ENCODE data around the gene NASP.

NASP gene

DNA sequence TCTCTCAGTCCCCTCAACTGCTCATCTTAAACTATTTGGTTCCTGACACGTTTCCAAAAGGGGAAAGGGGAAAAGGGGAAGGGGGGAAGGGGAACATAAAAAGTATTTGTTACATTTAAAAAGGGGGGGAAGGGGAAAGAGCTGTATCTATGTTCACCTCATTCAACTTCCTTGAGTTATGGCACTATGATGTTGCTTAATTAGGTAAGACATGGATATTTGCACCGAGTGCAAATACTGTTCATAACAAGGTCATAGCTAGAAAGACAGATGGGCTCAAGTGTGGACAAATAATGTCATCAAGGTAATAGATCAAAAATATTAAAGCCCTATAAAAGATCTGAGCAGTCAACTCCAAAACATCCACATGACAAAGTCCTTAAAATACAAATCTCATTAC lies 76.5 kb downstream of the NASP start:
- TF ChIP-seq YY1 (IDR thresholded peaks at IDR 0.05; ENCODE audit: low read depth) = no peak

DNA sequence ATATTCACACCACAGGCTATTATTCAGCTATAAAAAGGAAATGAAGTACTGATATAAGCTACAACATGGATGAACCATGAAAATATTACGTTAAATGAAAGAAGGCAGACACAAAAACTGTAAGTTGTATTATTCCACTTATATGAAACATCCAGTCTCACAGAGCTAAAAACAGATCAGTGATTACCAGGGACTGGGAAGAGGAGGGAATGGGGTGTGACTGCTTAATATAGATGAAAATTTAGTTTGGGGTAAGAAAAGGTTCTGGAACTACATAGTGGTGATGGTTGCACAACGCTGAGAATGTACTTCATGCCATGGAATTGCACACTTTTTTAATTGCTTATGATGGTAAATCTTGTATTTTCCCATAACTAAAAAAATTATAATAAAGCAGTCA lies 83.0 kb downstream of the NASP start:
- TF ChIP-seq RAD21 (IDR thresholded peaks at IDR 0.05; ENCODE audit: low read depth) (no peak), TAF1 (IDR thresholded peaks at IDR 0.05; ENCODE audit: low read depth) (no peak), CEBPB (IDR thresholded peaks at IDR 0.05) (no peak), FOXM1 (IDR thresholded peaks at IDR 0.05; ENCODE audit: borderline replicate concordance, low read depth) (no peak), EP300 (IDR thresholded peaks at IDR 0.05; ENCODE audit: borderline replicate concordance) (no peak), NFIC (IDR thresholded peaks at IDR 0.05) (no peak), ZBTB7A (IDR thresholded peaks at IDR 0.05; ENCODE audit: low read depth) (no peak)
- TF ChIP-seq, protein P1, sequence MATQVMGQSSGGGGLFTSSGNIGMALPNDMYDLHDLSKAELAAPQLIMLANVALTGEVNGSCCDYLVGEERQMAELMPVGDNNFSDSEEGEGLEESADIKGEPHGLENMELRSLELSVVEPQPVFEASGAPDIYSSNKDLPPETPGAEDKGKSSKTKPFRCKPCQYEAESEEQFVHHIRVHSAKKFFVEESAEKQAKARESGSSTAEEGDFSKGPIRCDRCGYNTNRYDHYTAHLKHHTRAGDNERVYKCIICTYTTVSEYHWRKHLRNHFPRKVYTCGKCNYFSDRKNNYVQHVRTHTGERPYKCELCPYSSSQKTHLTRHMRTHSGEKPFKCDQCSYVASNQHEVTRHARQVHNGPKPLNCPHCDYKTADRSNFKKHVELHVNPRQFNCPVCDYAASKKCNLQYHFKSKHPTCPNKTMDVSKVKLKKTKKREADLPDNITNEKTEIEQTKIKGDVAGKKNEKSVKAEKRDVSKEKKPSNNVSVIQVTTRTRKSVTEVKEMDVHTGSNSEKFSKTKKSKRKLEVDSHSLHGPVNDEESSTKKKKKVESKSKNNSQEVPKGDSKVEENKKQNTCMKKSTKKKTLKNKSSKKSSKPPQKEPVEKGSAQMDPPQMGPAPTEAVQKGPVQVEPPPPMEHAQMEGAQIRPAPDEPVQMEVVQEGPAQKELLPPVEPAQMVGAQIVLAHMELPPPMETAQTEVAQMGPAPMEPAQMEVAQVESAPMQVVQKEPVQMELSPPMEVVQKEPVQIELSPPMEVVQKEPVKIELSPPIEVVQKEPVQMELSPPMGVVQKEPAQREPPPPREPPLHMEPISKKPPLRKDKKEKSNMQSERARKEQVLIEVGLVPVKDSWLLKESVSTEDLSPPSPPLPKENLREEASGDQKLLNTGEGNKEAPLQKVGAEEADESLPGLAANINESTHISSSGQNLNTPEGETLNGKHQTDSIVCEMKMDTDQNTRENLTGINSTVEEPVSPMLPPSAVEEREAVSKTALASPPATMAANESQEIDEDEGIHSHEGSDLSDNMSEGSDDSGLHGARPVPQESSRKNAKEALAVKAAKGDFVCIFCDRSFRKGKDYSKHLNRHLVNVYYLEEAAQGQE (IDR thresholded peaks at IDR 0.05; ENCODE audit: low read depth) = no peak
- TF ChIP-seq, protein P2, sequence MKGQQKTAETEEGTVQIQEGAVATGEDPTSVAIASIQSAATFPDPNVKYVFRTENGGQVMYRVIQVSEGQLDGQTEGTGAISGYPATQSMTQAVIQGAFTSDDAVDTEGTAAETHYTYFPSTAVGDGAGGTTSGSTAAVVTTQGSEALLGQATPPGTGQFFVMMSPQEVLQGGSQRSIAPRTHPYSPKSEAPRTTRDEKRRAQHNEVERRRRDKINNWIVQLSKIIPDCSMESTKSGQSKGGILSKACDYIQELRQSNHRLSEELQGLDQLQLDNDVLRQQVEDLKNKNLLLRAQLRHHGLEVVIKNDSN (IDR thresholded peaks at IDR 0.05) = no peak

DNA sequence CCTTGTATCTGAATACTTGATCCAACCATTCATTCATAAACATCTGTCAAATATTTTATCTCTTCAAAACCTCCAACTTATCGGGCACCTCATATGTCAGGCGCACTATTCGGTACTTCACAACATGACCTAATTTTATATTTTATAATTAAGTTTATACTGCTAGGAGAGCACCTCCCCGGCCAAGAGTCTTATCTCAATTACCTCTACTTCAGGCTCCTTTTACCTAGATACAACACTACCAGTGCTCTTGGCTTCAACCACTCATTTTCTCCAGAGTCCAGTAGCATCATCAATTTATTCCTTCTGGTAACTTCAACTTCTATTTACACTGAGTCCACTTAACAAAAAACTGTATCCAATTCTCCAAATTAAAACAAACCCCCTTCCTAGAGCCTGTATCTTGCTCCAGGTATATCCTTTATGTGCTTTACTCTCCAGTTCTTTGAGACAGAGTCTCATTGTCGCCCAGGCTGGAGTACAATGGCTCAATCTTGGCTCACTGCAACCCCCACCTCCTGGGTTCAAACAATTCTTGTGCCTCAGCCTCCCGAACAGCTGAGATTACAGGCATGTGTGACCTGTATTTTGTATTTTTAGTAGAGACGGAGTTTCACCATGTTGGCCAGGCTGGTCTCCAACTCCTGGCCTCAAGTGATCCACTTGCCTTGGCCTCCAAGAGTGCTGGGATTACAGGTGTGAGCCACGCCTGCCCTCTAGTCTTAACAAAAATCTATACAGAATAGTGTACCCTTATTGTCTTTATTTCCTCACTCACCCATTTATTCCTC lies 83.7 kb downstream of the NASP start:
- TF ChIP-seq RAD21 (IDR thresholded peaks at IDR 0.05; ENCODE audit: low read depth) (no peak), CREB1 (IDR thresholded peaks at IDR 0.05; ENCODE audit: low read depth) (no peak), EGR1 (IDR thresholded peaks at IDR 0.05) (no peak), FOXM1 (IDR thresholded peaks at IDR 0.05; ENCODE audit: borderline replicate concordance, low read depth) (no peak), TAF1 (IDR thresholded peaks at IDR 0.05; ENCODE audit: low read depth) (no peak), NFIC (IDR thresholded peaks at IDR 0.05) (no peak), YY1 (IDR thresholded peaks at IDR 0.05; ENCODE audit: low read depth) (no peak), EP300 (IDR thresholded peaks at IDR 0.05; ENCODE audit: borderline replicate concordance) (no peak), TEAD4 (IDR thresholded peaks at IDR 0.05) (no peak), CEBPB (IDR thresholded peaks at IDR 0.05) (no peak)
- TF ChIP-seq, protein P3, sequence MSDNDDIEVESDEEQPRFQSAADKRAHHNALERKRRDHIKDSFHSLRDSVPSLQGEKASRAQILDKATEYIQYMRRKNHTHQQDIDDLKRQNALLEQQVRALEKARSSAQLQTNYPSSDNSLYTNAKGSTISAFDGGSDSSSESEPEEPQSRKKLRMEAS (IDR thresholded peaks at IDR 0.05) = no peak
- TF ChIP-seq, protein P2 (IDR thresholded peaks at IDR 0.05) = no peak
- TF ChIP-seq, protein P1 (IDR thresholded peaks at IDR 0.05; ENCODE audit: low read depth) = no peak

Data from Ishikawa (cell line).